ENCODE results near the gene MARK2.

MARK2 gene

GRCh38 chr11:63909591-63910506, 70.9 kb downstream of the MARK2 start:
- no peak for DNase-seq (ENCODE audit: low spot score)

- no peak for DNase-seq (ENCODE audit: low spot score)
Measured at GRCh38 chr11:63910675-63911074, 71.8 kb downstream of the MARK2 start.

GRCh38 chr11:63911440-63911839, 72.5 kb downstream of the MARK2 start:
- no peak for DNase-seq (ENCODE audit: low spot score)

- DNase-seq (ENCODE audit: low spot score): no peak
Measured at GRCh38 chr11:63911876-63912275, 73.0 kb downstream of the MARK2 start.

GRCh38 chr11:63912678-63913077, 73.8 kb downstream of the MARK2 start:
- no peak for DNase-seq (ENCODE audit: low spot score)

- DNase-seq (ENCODE audit: low spot score): no peak
Measured at GRCh38 chr11:63913866-63914830, 75.2 kb downstream of the MARK2 start.

GRCh38 chr11:63914896-63915691, 76.2 kb downstream of the MARK2 start:
- DNase-seq (ENCODE audit: low spot score): no peak

GRCh38 chr11:63915961-63916836, 77.3 kb downstream of the MARK2 start:
- DNase-seq (ENCODE audit: low spot score): peak; percentile 27

- peak; percentile 76 for DNase-seq (ENCODE audit: low spot score)
Measured at GRCh38 chr11:63916837-63917691, 78.2 kb downstream of the MARK2 start, which contains the start of gene RCOR2. Gene RCOR2, minus strand, starts transcription at chr11:63917164. Its CDS starts 708 bp downstream, at chr11:63916456.

- peak; percentile 34 for DNase-seq (ENCODE audit: low spot score)
Measured at GRCh38 chr11:63917692-63918506, 79.0 kb downstream of the MARK2 start.

- DNase-seq (ENCODE audit: low spot score): no peak
Measured at GRCh38 chr11:63918507-63919191, 79.7 kb downstream of the MARK2 start.

GRCh38 chr11:63919267-63920125, 80.6 kb downstream of the MARK2 start:
- DNase-seq (ENCODE audit: low spot score): peak; percentile 41

- DNase-seq (ENCODE audit: low spot score): peak; percentile 32
Measured at GRCh38 chr11:63920126-63920938, 81.4 kb downstream of the MARK2 start.

- DNase-seq (ENCODE audit: low spot score): no peak
Measured at GRCh38 chr11:63920939-63921417, 82.1 kb downstream of the MARK2 start.

GRCh38 chr11:63922673-63923192, 83.8 kb downstream of the MARK2 start:
- DNase-seq (ENCODE audit: low spot score): no peak

GRCh38 chr11:63923319-63923718, 84.4 kb downstream of the MARK2 start:
- no peak for DNase-seq (ENCODE audit: low spot score)

Measured in kidney tubule cell (primary cell).